Neural crest cell (in vitro differentiated cells): ENCODE results near the gene INPP4B. TPM values are rescaled to one million over a fixed set of nuclear protein-coding genes. Genes with fewer than 3 reads are reported as not detected.

Source experiments
- DNase-seq: peaks from one replicate; pipeline ENCODE4 v3.0.0; 2021; ENCODE audit warnings: low read depth, mixed read lengths, low spot score
- H3K27ac Mint-ChIP-seq: one replicate; pipeline ENCODE4 v1.8.0; 2021; ENCODE audit warnings: mild to moderate bottlenecking, mixed read lengths; ENCODE audit not compliant: unreplicated experiment
- H3K27me3 Mint-ChIP-seq: 2 replicates; pipeline ENCODE4 v1.8.0; 2021; ENCODE audit warnings: low read depth, mild to moderate bottlenecking, mixed read lengths
- H3K36me3 Mint-ChIP-seq: 2 replicates; pipeline ENCODE4 v1.8.0; 2021; ENCODE audit warnings: low read depth, mild to moderate bottlenecking, mixed read lengths
- H3K4me1 Mint-ChIP-seq: 2 replicates; pipeline ENCODE4 v1.8.0; 2021; ENCODE audit warnings: mixed read lengths
- H3K4me3 Mint-ChIP-seq: one replicate; pipeline ENCODE4 v1.8.0; 2021; ENCODE audit warnings: mild to moderate bottlenecking, mixed read lengths
- H3K9me3 Mint-ChIP-seq: 2 replicates; pipeline ENCODE4 v1.8.0; 2021; ENCODE audit warnings: mixed read lengths
- total RNA-seq: library from RNA; stranded (reverse); gene quantifications from 2 replicates; pipeline ENCODE4 v1.2.1, GENCODE V29; 2021
- TF ChIP-seq, protein P1 (sequence below): fragments of 200-600 bp; sonication (generic); conservative IDR thresholded peaks from 2 replicates; pipeline ENCODE4 v1.5.0; 2021; ENCODE audit warnings: antibody characterized with exemption, mild to moderate bottlenecking

INPP4B gene
- total RNA-seq, 1 donor from 2014 or later, result 7.3 TPM

DNA sequence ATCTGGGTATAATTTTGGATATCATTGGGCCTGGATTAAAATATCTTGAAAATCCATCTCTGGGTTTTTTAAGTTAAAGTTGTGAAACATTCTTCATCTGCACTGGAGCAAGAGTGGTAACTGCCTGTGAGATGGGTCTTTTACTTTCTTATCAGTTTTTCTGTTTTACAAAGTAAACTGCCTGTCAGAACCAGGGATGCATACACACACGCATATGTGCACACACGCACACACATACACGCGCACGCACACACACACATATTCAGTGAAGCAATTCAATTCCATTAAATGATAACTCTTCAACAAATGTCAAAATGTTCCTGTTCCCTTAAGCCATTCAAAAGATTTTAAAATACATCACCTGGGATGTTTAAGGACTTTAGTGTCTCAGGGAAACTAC, 515.8 kb downstream of the INPP4B start:
- Mint-ChIP-seq H3K27me3 (no peaks in the 10 kb centered on the region), H3K4me3 (no peak overlapping the region), H3K4me1 (peaks cover 14% of the 10 kb centered on the region), H3K9me3 (peaks cover 2% of the 10 kb centered on the region), H3K27ac (no peak overlapping the region), H3K36me3 (peaks cover 2% of the 10 kb centered on the region)
- DNase-seq, result no peak
- TF ChIP-seq, protein P1, sequence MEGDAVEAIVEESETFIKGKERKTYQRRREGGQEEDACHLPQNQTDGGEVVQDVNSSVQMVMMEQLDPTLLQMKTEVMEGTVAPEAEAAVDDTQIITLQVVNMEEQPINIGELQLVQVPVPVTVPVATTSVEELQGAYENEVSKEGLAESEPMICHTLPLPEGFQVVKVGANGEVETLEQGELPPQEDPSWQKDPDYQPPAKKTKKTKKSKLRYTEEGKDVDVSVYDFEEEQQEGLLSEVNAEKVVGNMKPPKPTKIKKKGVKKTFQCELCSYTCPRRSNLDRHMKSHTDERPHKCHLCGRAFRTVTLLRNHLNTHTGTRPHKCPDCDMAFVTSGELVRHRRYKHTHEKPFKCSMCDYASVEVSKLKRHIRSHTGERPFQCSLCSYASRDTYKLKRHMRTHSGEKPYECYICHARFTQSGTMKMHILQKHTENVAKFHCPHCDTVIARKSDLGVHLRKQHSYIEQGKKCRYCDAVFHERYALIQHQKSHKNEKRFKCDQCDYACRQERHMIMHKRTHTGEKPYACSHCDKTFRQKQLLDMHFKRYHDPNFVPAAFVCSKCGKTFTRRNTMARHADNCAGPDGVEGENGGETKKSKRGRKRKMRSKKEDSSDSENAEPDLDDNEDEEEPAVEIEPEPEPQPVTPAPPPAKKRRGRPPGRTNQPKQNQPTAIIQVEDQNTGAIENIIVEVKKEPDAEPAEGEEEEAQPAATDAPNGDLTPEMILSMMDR, result no peak

DNA sequence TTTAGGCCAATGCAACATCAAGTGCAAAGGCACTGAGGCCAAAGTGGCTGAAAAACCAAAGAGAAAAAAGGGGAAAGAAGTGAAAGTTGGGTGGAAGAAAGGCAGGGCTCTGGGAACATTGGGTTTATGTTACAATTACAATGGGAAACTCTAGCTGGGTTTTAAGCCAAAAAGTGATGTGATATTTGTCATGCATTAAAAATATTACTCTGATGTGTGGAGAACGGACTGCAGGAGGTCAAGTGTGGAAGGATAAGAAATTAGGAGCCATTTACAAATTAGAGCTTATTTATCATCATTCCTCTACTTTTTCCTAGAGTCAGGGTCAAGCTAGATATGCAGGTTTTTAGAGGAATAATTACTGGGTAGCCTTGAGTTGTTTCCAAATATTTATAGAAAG, 516.8 kb downstream of the INPP4B start:
- no peak for DNase-seq
- Mint-ChIP-seq H3K27me3 (no peaks in the 10 kb centered on the region), H3K36me3 (no peaks in the 10 kb centered on the region), H3K27ac (no peak overlapping the region), H3K4me1 (peaks cover 14% of the 10 kb centered on the region), H3K9me3 (peaks cover 2% of the 10 kb centered on the region), H3K4me3 (no peak overlapping the region)
- TF ChIP-seq, protein P1, result no peak

DNA sequence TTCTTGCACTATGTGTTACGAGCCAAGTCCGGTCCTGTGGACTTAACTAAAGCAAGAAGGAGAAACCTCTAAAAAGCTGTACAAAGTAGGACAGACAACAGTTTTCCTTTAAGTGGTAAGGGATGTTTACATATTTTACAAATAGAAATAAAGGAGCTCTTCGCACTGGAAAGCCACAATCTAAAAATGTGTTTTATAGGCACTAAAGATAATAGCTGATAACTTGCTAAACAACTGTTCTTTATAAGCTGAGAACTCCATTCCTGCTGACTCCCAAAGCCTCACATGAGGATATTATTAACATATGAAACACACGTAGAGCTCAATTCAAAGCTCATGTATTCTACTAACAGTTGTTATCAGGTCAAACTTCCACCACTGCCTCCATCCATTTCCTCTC, 519.9 kb downstream of the INPP4B start:
- Mint-ChIP-seq H3K4me3 (no peak overlapping the region), H3K36me3 (peaks cover 4% of the 10 kb centered on the region), H3K4me1 (peaks cover 9% of the 10 kb centered on the region), H3K27ac (no peak overlapping the region), H3K27me3 (no peaks in the 10 kb centered on the region), H3K9me3 (peaks cover 7% of the 10 kb centered on the region)
- TF ChIP-seq, protein P1, result no peak
- DNase-seq, result no peak

DNA sequence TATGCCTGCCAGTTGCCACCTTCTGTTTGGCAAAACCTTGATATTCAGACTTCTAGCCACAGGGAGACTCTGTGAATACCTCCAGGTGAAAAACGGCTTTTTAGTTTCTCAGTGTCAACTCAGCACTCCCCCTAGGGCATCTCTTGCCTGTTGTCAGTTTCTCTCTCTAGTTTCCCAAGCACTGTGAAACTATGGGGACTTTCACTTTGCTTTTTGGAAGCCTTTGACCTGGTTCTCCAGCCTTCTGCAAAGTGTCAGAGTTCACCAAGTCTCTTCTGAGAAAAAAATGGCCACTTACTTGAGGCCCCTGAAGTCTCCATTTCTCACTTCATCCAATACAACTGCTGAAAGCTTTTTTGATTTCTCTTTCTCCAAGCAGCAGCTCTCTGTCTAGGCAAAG, 521.5 kb downstream of the INPP4B start:
- H3K4me1 Mint-ChIP-seq, result peaks cover 4% of the 10 kb centered on the region
- DNase-seq, result no peak
- H3K36me3 Mint-ChIP-seq, result peaks cover 5% of the 10 kb centered on the region
- H3K4me3 Mint-ChIP-seq, result no peak overlapping the region
- H3K27ac Mint-ChIP-seq, result no peak overlapping the region
- TF ChIP-seq, protein P1, result no peak
- H3K9me3 Mint-ChIP-seq, result peaks cover 10% of the 10 kb centered on the region
- no peaks in the 10 kb centered on the region for H3K27me3 Mint-ChIP-seq

DNA sequence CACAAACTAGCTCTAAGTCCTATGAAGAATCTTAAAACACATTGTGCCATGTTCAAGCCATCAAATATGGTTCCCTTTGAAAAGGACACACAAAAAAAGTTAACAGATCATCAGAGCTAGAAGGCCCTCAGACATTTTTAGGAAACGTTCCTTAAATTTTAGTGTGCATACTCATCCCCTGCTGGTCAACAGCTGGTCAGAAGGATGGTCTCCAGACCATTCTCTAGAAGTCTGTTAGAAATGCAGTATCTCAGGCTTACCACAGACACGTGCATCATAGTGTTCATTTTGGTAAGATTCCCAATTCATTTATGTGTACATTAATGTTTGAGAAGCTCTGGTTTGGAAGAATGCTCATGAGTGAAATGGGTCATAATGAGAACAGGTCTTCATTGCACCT, 523.1 kb downstream of the INPP4B start:
- no peak overlapping the region for H3K4me3 Mint-ChIP-seq
- peaks cover 12% of the 10 kb centered on the region for H3K9me3 Mint-ChIP-seq
- H3K27ac Mint-ChIP-seq, result no peak overlapping the region
- DNase-seq, result no peak
- H3K4me1 Mint-ChIP-seq, result peaks cover 1% of the 10 kb centered on the region
- H3K27me3 Mint-ChIP-seq, result no peaks in the 10 kb centered on the region
- H3K36me3 Mint-ChIP-seq, result peaks cover 5% of the 10 kb centered on the region
- TF ChIP-seq, protein P1, result no peak

DNA sequence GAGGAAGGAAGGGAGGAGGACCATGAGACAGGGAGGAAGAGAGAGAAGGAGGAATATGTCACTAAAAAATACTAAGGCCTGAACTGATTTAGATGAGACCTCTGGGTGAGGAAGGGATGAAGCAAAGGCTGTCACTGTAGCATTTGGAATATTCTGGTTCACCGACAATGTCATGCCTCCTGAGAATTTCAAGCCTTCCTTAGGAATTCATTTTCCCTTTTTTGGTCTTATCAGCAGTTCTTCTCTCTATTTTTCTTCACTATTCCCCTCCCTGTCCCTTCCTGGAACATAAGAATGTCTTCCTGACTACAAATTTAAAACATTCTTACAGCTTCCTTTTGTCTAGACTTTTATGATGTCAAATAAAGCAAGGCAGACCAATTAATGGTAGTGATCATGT, 527.8 kb downstream of the INPP4B start:
- TF ChIP-seq, protein P1, result no peak
- DNase-seq, result no peak
- Mint-ChIP-seq H3K27me3 (no peaks in the 10 kb centered on the region), H3K36me3 (peaks cover 5% of the 10 kb centered on the region), H3K4me3 (no peak overlapping the region), H3K9me3 (peaks cover 12% of the 10 kb centered on the region), H3K4me1 (peaks cover 10% of the 10 kb centered on the region), H3K27ac (no peak overlapping the region)
